HCT116 (cell line): ENCODE measurements around the gene GRIK3. TPM values are rescaled to one million over a fixed set of nuclear protein-coding genes. Genes with fewer than 3 reads are reported as not detected.

ENCODE experiments used
- ATAC-seq: fragments of 200-7000 bp; cut with Tn5 transposase; 2 replicates; pipeline ENCODE4 v1.9.1; 2020; ENCODE audit warnings: mild to moderate bottlenecking, moderate library complexity
- BruUV-seq: library from RNA; stranded (reverse); fragments of 400-500 nt; replicated peaks from 2 replicates; lab custom pipeline; 2021; lab: Mats Ljungman, UMichigan
- CTCF ChIA-PET: fragments of 300-600 bp; sonication (Branson Sonifier 250); formaldehyde crosslinking; loops from one replicate; lab custom pipeline; 2021; ENCODE audit warnings: antibody characterized with exemption; lab: Charles Lee
- POLR2A ChIA-PET: fragments of 300-600, 350-600 bp; sonication (Branson Sonifier 250); formaldehyde crosslinking; loops from one replicate; lab custom pipeline; 2021; ENCODE audit warnings: antibody characterized with exemption; lab: Charles Lee
- RAD21 ChIA-PET, 2 experiments: fragments of 300-600 bp; sonication (Branson Sonifier 250); formaldehyde crosslinking; loops; one replicate each; lab custom pipeline; 2023; ENCODE audit warnings: low total read pairs in 2 of 2; ENCODE audit not compliant: uncharacterized antibody in 2 of 2, unreplicated experiment in 2 of 2, low non-redundant PET in 1 of 2; lab: Charles Lee
- DNase-seq: peaks from one replicate; pipeline ENCODE4 v3.0.0-alpha.2; 2010; ENCODE audit warnings: low read depth, low spot score
- H2AFZ ChIP-seq: fragments of 200-600 bp; shearing (Covaris generic), sonication (generic); 2 replicates; pipeline ENCODE4 v1.6.1; 2017; ENCODE audit warnings: low read depth, mixed run types, mixed read lengths, antibody characterized with exemption, low read length; ENCODE audit not compliant: poor library complexity, severe bottlenecking
- H3K27ac ChIP-seq: 2 replicates; pipeline ENCODE4 v1.5.1; 2012; ENCODE audit warnings: low read depth, low read length
- H3K27me3 ChIP-seq: fragments of 200-600 bp; sonication (generic); 2 replicates; pipeline ENCODE4 v1.6.1; 2016; ENCODE audit warnings: mixed run types, low read length, mixed read lengths; ENCODE audit not compliant: insufficient read depth
- H3K36me3 ChIP-seq, 2 experiments: fragments of 200-500 bp in 1 of 2; fragments of 200-600 bp in 1 of 2; sonication (Bioruptor generic) in 1 of 2; sonication (generic) in 1 of 2; 2 replicates each; pipeline versions ENCODE4 v1.5.1 to v1.6.1; 2014 to 2016; ENCODE audit warnings: low read length in 2 of 2, inconsistent platforms in 1 of 2, mixed read lengths in 1 of 2, mixed run types in 1 of 2; ENCODE audit not compliant: insufficient read depth in 2 of 2, control insufficient read depth in 1 of 2
- H3K4me1 ChIP-seq, 2 experiments: fragments of 200-600 bp in 1 of 2; sonication (generic) in 1 of 2; 2 replicates each; pipeline versions ENCODE4 v1.5.1 to v1.6.1; 2012 to 2017; ENCODE audit warnings: low read length in 2 of 2, inconsistent platforms in 1 of 2, mild to moderate bottlenecking in 1 of 2, mixed read lengths in 1 of 2, mixed run types in 1 of 2, moderate library complexity in 1 of 2; ENCODE audit not compliant: insufficient read depth in 2 of 2, control insufficient read depth in 1 of 2
- H3K4me2 ChIP-seq: fragments of 200-600 bp; sonication (generic); 2 replicates; pipeline ENCODE4 v1.6.1; 2017; ENCODE audit warnings: mixed run types, low read length, mixed read lengths
- H3K4me3 ChIP-seq, 2 experiments: fragments of 200-600 bp in 1 of 2; sonication (generic) in 1 of 2; replicated peaks in 1 of 2; 2 replicates each; pipeline ENCODE4 v1.5.1; 2011 to 2016; ENCODE audit warnings: low read length in 2 of 2, control low read depth in 1 of 2, low read depth in 1 of 2, mild to moderate bottlenecking in 1 of 2, mixed read lengths in 1 of 2, mixed run types in 1 of 2
- H3K79me2 ChIP-seq: fragments of 200-600 bp; sonication (generic); 2 replicates; pipeline ENCODE4 v1.6.1; 2017; ENCODE audit warnings: mild to moderate bottlenecking, mixed run types, low read length, moderate library complexity, mixed read lengths; ENCODE audit not compliant: insufficient read depth
- H3K9ac ChIP-seq: fragments of 200-600 bp; sonication (generic); 2 replicates; pipeline ENCODE4 v1.6.1; 2016; ENCODE audit warnings: low read length, mixed read lengths
- H3K9me2 ChIP-seq: fragments of 200-600 bp; sonication (generic), shearing (Covaris generic); 2 replicates; pipeline ENCODE4 v1.6.1; 2017; ENCODE audit warnings: mixed run types, mild to moderate bottlenecking, moderate library complexity; ENCODE audit not compliant: insufficient read depth
- H3K9me3 ChIP-seq, 2 experiments: fragments of 200-500 bp in 1 of 2; fragments of 200-600 bp in 1 of 2; sonication (Bioruptor generic) in 1 of 2; sonication (generic) in 1 of 2; 2 replicates each; pipeline ENCODE4 v1.6.1; 2014 to 2017; ENCODE audit warnings: low read length in 2 of 2, mixed read lengths in 2 of 2, inconsistent platforms in 1 of 2, low read depth in 1 of 2, mild to moderate bottlenecking in 1 of 2, mixed run types in 1 of 2, moderate library complexity in 1 of 2; ENCODE audit not compliant: control insufficient read depth in 1 of 2, insufficient read depth in 1 of 2
- H4K20me1 ChIP-seq: fragments of 200-600 bp; sonication (generic), shearing (Covaris generic); 2 replicates; pipeline ENCODE4 v1.6.1; 2017; ENCODE audit warnings: mixed run types, mild to moderate bottlenecking, moderate library complexity; ENCODE audit not compliant: insufficient read depth
- ATF3 ChIP-seq: IDR thresholded peaks from 2 replicates; pipeline ENCODE4 v1.6.1; 2012
- CBX3 ChIP-seq: IDR thresholded peaks from 2 replicates; pipeline ENCODE4 v1.6.1; 2012; ENCODE audit warnings: low read depth
- CEBPB ChIP-seq: IDR thresholded peaks from 2 replicates; pipeline ENCODE4 v1.6.1; 2012; ENCODE audit warnings: low read depth
- CTCF ChIP-seq, 3 experiments: fragments of 200-600 bp in 1 of 3; sonication (generic) in 1 of 3; IDR thresholded peaks in 2 of 3; conservative IDR thresholded peaks in 1 of 3; 2 replicates each; pipeline ENCODE4 v1.5.1; 2012 to 2017; ENCODE audit warnings: low read depth in 2 of 3, low read length in 2 of 3, antibody characterized with exemption in 1 of 3, borderline replicate concordance in 1 of 3, control low read depth in 1 of 3, mild to moderate bottlenecking in 1 of 3, mixed read lengths in 1 of 3, mixed run types in 1 of 3, moderate library complexity in 1 of 3; ENCODE audit not compliant: insufficient read depth in 1 of 3
- EGR1 ChIP-seq: IDR thresholded peaks from 2 replicates; pipeline ENCODE4 v1.6.1; 2012; ENCODE audit warnings: low read depth
- EZH2 ChIP-seq: fragments of 200-600 bp; sonication (generic); IDR thresholded peaks from 2 replicates; pipeline ENCODE4 v1.6.1; 2017; ENCODE audit warnings: antibody characterized with exemption, mixed run types
- FOSL1 ChIP-seq: IDR thresholded peaks from 2 replicates; pipeline ENCODE4 v1.6.1; 2012; ENCODE audit warnings: low read depth
- MAX ChIP-seq: IDR thresholded peaks from 2 replicates; pipeline ENCODE4 v1.6.1; 2012
- REST ChIP-seq: IDR thresholded peaks from 2 replicates; pipeline ENCODE4 v1.6.1; 2012; ENCODE audit warnings: low read depth
- SP1 ChIP-seq: IDR thresholded peaks from 2 replicates; pipeline ENCODE4 v1.6.1; 2012; ENCODE audit warnings: low read depth
- SRF ChIP-seq: IDR thresholded peaks from 2 replicates; pipeline ENCODE4 v1.6.1; 2012; ENCODE audit warnings: low read depth
- TCF7L2 ChIP-seq: IDR thresholded peaks from 2 replicates; pipeline ENCODE4 v1.7.0; 2011; ENCODE audit warnings: borderline replicate concordance, inconsistent platforms; ENCODE audit not compliant: insufficient read depth, insufficient read length; ENCODE audit errors: extremely low read depth
- ZBTB33 ChIP-seq: IDR thresholded peaks from 2 replicates; pipeline ENCODE4 v1.6.1; 2011; ENCODE audit warnings: mild to moderate bottlenecking, low read length, moderate library complexity; ENCODE audit not compliant: insufficient replicate concordance; ENCODE audit errors: extremely low read depth
- ZFX ChIP-seq: fragments of 450-650 bp; IDR thresholded peaks from 2 replicates; pipeline ENCODE4 v1.6.1; 2017
- ZNF274 ChIP-seq: fragments of 200-500 bp; sonication (Bioruptor generic); IDR thresholded peaks from 2 replicates; pipeline ENCODE4 v1.6.1; 2014; ENCODE audit warnings: mild to moderate bottlenecking, low read depth, low read length, inconsistent platforms
- intact Hi-C: fragments of 100-400 bp; cut with micrococcal nuclease; formaldehyde crosslinking; loops from 2 replicates; pipeline ENCODE4 v1.10.0; 2022
- total RNA-seq: library from RNA; stranded (reverse); gene quantifications from one replicate; pipeline ENCODE4 v1.2.1, GENCODE V29; 2021; ENCODE audit not compliant: unreplicated experiment

Gene GRIK3
- total RNA-seq, 1 experiment from 2014 or later, result not detected

GRCh38 chr1:36824390-36824861, 209.9 kb downstream of the GRIK3 start (continued):
- no peak for TF ChIP-seq ZBTB33

GRCh38 chr1:36822648-36823047, 211.7 kb downstream of the GRIK3 start:
- Histone ChIP-seq H3K4me2 (no peak overlapping the region), H3K27ac (no peak overlapping the region), H3K27me3 (peaks cover 72% of the 10 kb centered on the region), H3K4me1 (no peaks in the 10 kb centered on the region), H3K9me3 (no peaks in the 10 kb centered on the region), H3K79me2 (no peaks in the 10 kb centered on the region), H3K4me3 (no peak overlapping the region), H2AFZ (no peak overlapping the region), H3K9ac (no peak overlapping the region), H4K20me1 (no peaks in the 10 kb centered on the region), H3K9me2 (no peaks in the 10 kb centered on the region), H3K36me3 (no peaks in the 10 kb centered on the region)
- POLR2A ChIA-PET, result no interaction called here
- ATAC-seq, result no peak
- BruUV-seq, result no TSS peak
- RAD21 ChIA-PET, result no interaction called here
- intact Hi-C loops, result no loop called here
- no peak for DNase-seq
- CTCF ChIA-PET, result no interaction called here
- no peak for TF ChIP-seq FOSL1
- TF ChIP-seq CTCF (IDR thresholded peaks at IDR 0.05 in 2 of 3, conservative IDR thresholded peaks at IDR 0.05 in 1 of 3; ENCODE audit: borderline replicate concordance in 1 of 3, insufficient read depth in 1 of 3, low read depth in 2 of 3, low read length in 2 of 3), result no peak
- no peak for TF ChIP-seq REST
- TF ChIP-seq CBX3, result no peak
- no peak for TF ChIP-seq MAX
- TF ChIP-seq ZNF274, result no peak
- no peak for TF ChIP-seq CEBPB
- TF ChIP-seq SRF, result no peak
- no peak for TF ChIP-seq SP1
- TF ChIP-seq ATF3, result no peak
- no peak for TF ChIP-seq TCF7L2
- TF ChIP-seq EGR1, result no peak
- TF ChIP-seq EZH2, result no peak
- no peak for TF ChIP-seq ZFX
